ENCODE measurements around the gene SORBS1. TPM values are rescaled to one million over a fixed set of nuclear protein-coding genes. Genes with fewer than 3 reads are reported as not detected.
A peak's percentile ranks its signal among the peaks of the same experiment; 100 is the strongest.

Gene SORBS1
- total RNA-seq, 1 experiment from 2014 or later = 4.1 TPM

DNA sequence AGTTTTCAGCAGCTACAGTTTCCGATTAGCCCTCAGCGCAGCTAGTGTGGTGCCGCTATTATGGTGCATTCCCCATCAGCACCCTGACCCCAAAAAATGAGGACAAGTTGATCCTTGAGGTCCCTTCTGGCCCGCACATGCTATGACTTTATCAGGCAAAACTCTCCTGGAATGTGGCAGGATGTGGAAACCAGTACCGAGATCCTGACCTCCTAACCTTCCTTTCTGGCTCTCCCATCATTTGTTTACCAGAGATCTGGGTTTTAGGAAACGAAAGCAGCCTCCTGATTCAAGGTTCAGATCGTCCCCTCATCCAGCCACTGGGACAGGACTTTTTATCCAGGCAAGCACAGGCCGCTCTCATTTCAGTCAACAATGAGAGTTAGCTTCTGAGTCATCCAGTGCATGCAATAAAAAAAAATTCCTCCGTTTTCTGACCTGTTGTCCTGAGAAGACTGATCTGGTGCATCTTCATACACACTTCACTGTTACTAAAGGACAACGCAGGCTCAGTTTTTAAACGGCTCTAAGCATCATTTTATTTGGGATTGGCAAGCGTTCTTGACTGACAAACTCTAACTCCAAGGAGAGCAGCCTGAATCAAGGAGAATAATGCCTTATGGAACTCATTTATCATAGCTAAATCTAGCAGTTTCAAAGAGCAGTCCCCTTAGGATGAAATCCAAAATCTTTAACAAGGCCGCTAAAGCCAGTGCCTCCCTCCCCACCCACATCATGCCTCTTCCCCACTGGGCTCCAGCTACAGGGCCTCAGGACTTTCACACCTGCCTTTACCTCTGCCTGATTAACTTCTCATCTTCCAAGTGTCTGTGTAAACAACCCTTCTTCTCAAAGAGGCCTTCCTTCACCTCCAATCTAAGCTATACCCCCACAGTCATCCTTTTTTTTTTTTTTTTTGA lies 287.5 kb downstream of the SORBS1 start:
- H3F3A ChIP-seq (ENCODE audit: low read length, unreplicated experiment) = no peaks in the 10 kb centered on the region
- H3K27ac ChIP-seq (ENCODE audit: low read length) = peak overlapping the region; percentile 57
- peak; percentile 94 for ATAC-seq
- peaks cover 3% of the 10 kb centered on the region; the same call in 1 of the 2 replicates for H3K36me3 ChIP-seq (ENCODE audit: low read depth, low read length)
- DNase-seq = peak; percentile 84
- no peaks in the 10 kb centered on the region; the same call in 1 of the 2 replicates for H4K20me1 ChIP-seq (ENCODE audit: low read length)
- peaks cover 18% of the 10 kb centered on the region for H3K4me1 ChIP-seq (ENCODE audit: insufficient read depth, low read length)
- TF ChIP-seq, protein P1, sequence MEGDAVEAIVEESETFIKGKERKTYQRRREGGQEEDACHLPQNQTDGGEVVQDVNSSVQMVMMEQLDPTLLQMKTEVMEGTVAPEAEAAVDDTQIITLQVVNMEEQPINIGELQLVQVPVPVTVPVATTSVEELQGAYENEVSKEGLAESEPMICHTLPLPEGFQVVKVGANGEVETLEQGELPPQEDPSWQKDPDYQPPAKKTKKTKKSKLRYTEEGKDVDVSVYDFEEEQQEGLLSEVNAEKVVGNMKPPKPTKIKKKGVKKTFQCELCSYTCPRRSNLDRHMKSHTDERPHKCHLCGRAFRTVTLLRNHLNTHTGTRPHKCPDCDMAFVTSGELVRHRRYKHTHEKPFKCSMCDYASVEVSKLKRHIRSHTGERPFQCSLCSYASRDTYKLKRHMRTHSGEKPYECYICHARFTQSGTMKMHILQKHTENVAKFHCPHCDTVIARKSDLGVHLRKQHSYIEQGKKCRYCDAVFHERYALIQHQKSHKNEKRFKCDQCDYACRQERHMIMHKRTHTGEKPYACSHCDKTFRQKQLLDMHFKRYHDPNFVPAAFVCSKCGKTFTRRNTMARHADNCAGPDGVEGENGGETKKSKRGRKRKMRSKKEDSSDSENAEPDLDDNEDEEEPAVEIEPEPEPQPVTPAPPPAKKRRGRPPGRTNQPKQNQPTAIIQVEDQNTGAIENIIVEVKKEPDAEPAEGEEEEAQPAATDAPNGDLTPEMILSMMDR (conservative IDR thresholded peaks at IDR 0.05; ENCODE audit: low read depth, low read length) = no peak
- TF ChIP-seq EZH2 (IDR thresholded peaks at IDR 0.05; ENCODE audit: low read length, unreplicated experiment) = no peak
- TF ChIP-seq EZH2phosphoT487 (IDR thresholded peaks at IDR 0.05; ENCODE audit: borderline replicate concordance, low read length) = no peak
- no peaks in the 10 kb centered on the region for H3K9me2 ChIP-seq (replicated peaks; ENCODE audit: low read length)
- H3K9me3 ChIP-seq (ENCODE audit: low read length) = no peaks in the 10 kb centered on the region
- peak overlapping the region; percentile 22; the same call in 1 of the 2 replicates for H3K4me3 ChIP-seq (ENCODE audit: low read length)
- CTCF ChIA-PET = interaction anchor here (0.6 kb wide), 1 partner anchor 72 kb away, joined by 5 read pairs; no protein-coding TSS in a partner anchor
- peak overlapping the region; percentile 78 for H3K4me2 ChIP-seq (ENCODE audit: low read length)
- peaks cover 59% of the 10 kb centered on the region for H3K79me2 ChIP-seq (ENCODE audit: low read length)
- no peak overlapping the region; the same call in 1 of the 2 replicates for H3K9ac ChIP-seq (ENCODE audit: low read length)
- H3K27me3 ChIP-seq (ENCODE audit: low read length) = no peaks in the 10 kb centered on the region
- POLR2A ChIA-PET (ENCODE audit: unreplicated experiment) = no interaction called here
- intact Hi-C loops (cut with micrococcal nuclease) = loop anchor here (2.0 kb wide), 1 partner anchor 15 kb away; no protein-coding TSS in a partner anchor
- no peak overlapping the region for H2AFZ ChIP-seq (ENCODE audit: low read length)
- BruUV-seq (replicated peaks) = no TSS peak

DNA sequence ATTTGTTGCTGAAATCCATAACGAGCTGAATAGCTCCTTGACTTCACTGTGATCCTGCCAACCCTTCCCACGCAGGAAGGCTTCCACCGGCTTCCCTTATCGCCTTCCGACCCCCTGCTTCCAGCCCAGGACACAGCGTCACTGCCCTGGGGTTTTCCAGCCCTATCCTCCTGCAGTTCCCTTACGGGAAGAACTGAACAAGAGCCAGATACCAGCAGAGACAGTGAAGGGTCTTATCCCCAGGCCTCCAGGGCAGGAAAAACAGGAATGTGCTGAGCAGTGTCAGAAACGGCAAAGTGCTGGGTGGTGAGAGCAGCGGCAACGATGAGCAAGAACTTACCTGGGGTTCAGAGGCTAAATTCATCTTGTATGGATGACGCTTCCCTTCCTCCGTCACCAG lies 292.7 kb downstream of the SORBS1 start:
- H3K9me2 ChIP-seq (replicated peaks; ENCODE audit: low read length) = no peaks in the 10 kb centered on the region
- POLR2A ChIA-PET (ENCODE audit: unreplicated experiment) = no interaction called here
- H3K4me3 ChIP-seq (ENCODE audit: low read length) = no peak overlapping the region
- TF ChIP-seq, protein P1 (conservative IDR thresholded peaks at IDR 0.05; ENCODE audit: low read depth, low read length) = no peak
- TF ChIP-seq EZH2phosphoT487 (IDR thresholded peaks at IDR 0.05; ENCODE audit: borderline replicate concordance, low read length) = no peak
- TF ChIP-seq EZH2 (IDR thresholded peaks at IDR 0.05; ENCODE audit: low read length, unreplicated experiment) = no peak
- no peak overlapping the region for H3K4me2 ChIP-seq (ENCODE audit: low read length)
- CTCF ChIA-PET = no interaction called here
- H3K79me2 ChIP-seq (ENCODE audit: low read length) = peaks cover 16% of the 10 kb centered on the region
- intact Hi-C loops (cut with micrococcal nuclease) = no loop called here
- no peak overlapping the region for H3K9ac ChIP-seq (ENCODE audit: low read length)
- no peak overlapping the region for H2AFZ ChIP-seq (ENCODE audit: low read length)
- no TSS peak for BruUV-seq (replicated peaks)
- H3K27ac ChIP-seq (ENCODE audit: low read length) = no peak overlapping the region
- ATAC-seq (no peak), DNase-seq (no peak)
- peaks cover 3% of the 10 kb centered on the region for H3F3A ChIP-seq (ENCODE audit: low read length, unreplicated experiment)
- peaks cover 10% of the 10 kb centered on the region for H3K36me3 ChIP-seq (ENCODE audit: low read depth, low read length)
- H3K4me1 ChIP-seq (ENCODE audit: insufficient read depth, low read length) = peaks cover 23% of the 10 kb centered on the region
- H3K9me3 ChIP-seq (ENCODE audit: low read length) = no peaks in the 10 kb centered on the region
- no peaks in the 10 kb centered on the region for H3K27me3 ChIP-seq (ENCODE audit: low read length)
- H4K20me1 ChIP-seq (ENCODE audit: low read length) = no peaks in the 10 kb centered on the region

DNA sequence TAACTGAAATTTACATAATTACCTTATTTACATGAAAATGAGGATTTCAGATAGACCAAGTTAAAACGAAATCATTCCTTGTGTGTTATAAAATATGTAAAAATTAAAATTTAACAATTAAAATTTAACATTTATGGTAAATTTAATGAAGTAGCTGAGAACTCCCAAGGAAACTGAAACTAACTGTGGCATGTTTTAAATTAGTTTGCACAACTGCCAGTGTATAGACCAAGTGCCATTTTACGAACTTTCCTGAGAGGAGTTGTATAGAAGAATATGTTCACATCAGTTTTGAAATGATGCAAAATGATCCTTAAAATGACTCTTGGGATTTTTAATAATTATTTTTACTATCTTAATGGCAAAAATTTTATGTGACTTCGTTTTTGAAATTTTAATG lies 293.9 kb downstream of the SORBS1 start:
- peaks cover 10% of the 10 kb centered on the region for H3K36me3 ChIP-seq (ENCODE audit: low read depth, low read length)
- intact Hi-C loops (cut with micrococcal nuclease) = no loop called here
- DNase-seq (no peak), ATAC-seq (no peak)
- peaks cover 18% of the 10 kb centered on the region for H3K4me1 ChIP-seq (ENCODE audit: insufficient read depth, low read length)
- H3K9ac ChIP-seq (ENCODE audit: low read length) = no peak overlapping the region
- TF ChIP-seq EZH2phosphoT487 (IDR thresholded peaks at IDR 0.05; ENCODE audit: borderline replicate concordance, low read length) = no peak
- no peak for TF ChIP-seq EZH2 (IDR thresholded peaks at IDR 0.05; ENCODE audit: low read length, unreplicated experiment)
- TF ChIP-seq, protein P1 (conservative IDR thresholded peaks at IDR 0.05; ENCODE audit: low read depth, low read length) = no peak
- H3K4me2 ChIP-seq (ENCODE audit: low read length) = no peak overlapping the region
- no peaks in the 10 kb centered on the region for H3K27me3 ChIP-seq (ENCODE audit: low read length)
- H2AFZ ChIP-seq (ENCODE audit: low read length) = no peak overlapping the region
- no TSS peak for BruUV-seq (replicated peaks)
- H3K27ac ChIP-seq (ENCODE audit: low read length) = 0 out of 2 replicates have a peak overlapping the region, but pooled peaks have one; percentile 25
- no peaks in the 10 kb centered on the region for H3K9me3 ChIP-seq (ENCODE audit: low read length)
- no peaks in the 10 kb centered on the region for H3K9me2 ChIP-seq (replicated peaks; ENCODE audit: low read length)
- H3F3A ChIP-seq (ENCODE audit: low read length, unreplicated experiment) = peaks cover 3% of the 10 kb centered on the region
- ChIA-PET POLR2A (ENCODE audit: unreplicated experiment) (no interaction called here), CTCF (no interaction called here)
- H3K79me2 ChIP-seq (ENCODE audit: low read length) = peaks cover 6% of the 10 kb centered on the region; the same call in 1 of the 2 replicates
- H4K20me1 ChIP-seq (ENCODE audit: low read length) = no peaks in the 10 kb centered on the region
- no peak overlapping the region for H3K4me3 ChIP-seq (ENCODE audit: low read length)
